ENCODE data around the gene SLC6A20. TPM values are rescaled to one million over a fixed set of nuclear protein-coding genes. Genes with fewer than 3 reads are reported as not detected.

Gene SLC6A20
- total RNA-seq, 1 experiment from 2014 or later: 0.89 TPM

DNA sequence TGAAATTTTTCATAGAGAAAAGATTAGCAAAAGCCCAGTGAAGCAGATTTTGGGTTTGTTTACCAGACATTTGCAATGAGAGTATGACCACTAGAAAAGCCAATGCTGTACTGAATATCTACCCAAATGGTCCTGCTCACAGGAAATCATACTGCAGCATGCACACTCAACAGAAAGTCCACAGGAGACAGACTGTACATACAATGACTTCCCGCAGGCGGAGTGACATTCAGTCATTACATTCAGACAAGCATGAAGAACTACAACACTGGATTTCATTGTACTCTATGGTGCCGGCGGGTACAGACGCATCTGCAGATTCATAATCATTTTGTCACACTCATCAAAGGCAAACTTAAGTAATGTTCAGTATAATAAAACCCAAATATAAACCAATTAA is 33.8 kb upstream of the SLC6A20 start:
- no peak overlapping the region for H3K4me3 ChIP-seq (replicated peaks in 1 of 2; ENCODE audit: low read depth in 1 of 2, low read length in 2 of 2)
- ATAC-seq (no peak), DNase-seq (ENCODE audit: low read depth, low spot score) (no peak)
- no peak overlapping the region for H3K4me2 ChIP-seq (ENCODE audit: low read length)
- no peak overlapping the region for H2AFZ ChIP-seq (ENCODE audit: low read depth, low read length, poor library complexity, severe bottlenecking)
- ChIA-PET RAD21 (ENCODE audit: low non-redundant PET in 1 of 2, low total read pairs in 2 of 2, uncharacterized antibody in 2 of 2, unreplicated experiment in 2 of 2) (interaction anchor here in 1 of 2 experiments (1.5 kb wide), 1 partner anchor 69 kb away, joined by 3 read pairs; no protein-coding TSS in a partner anchor), POLR2A (no interaction called here), CTCF (interaction anchor here (3.0 kb wide), 1 partner anchor 69 kb away, joined by 65 read pairs; no protein-coding TSS in a partner anchor)
- intact Hi-C loops (cut with micrococcal nuclease): loop anchor here (5.0 kb wide), 1 partner anchor 793 kb away; no protein-coding TSS in a partner anchor
- peaks cover under 1 to 8% of the 10 kb centered on the region in 2 experiments; a peak in 2 of 4 replicates for H3K36me3 ChIP-seq (ENCODE audit: control insufficient read depth in 1 of 2, insufficient read depth in 2 of 2, low read length in 2 of 2)
- H3K79me2 ChIP-seq (ENCODE audit: insufficient read depth, low read length): no peaks in the 10 kb centered on the region
- no peaks in the 10 kb centered on the region for H4K20me1 ChIP-seq (ENCODE audit: insufficient read depth)
- no peaks in the 10 kb centered on the region for H3K9me2 ChIP-seq (ENCODE audit: insufficient read depth)
- no TSS peak for BruUV-seq (replicated peaks)
- H3K4me1 ChIP-seq (ENCODE audit: control insufficient read depth in 1 of 2, insufficient read depth in 2 of 2, low read length in 2 of 2): peaks cover 0 to 3% of the 10 kb centered on the region in 2 experiments; a peak in 2 of 4 replicates
- TF ChIP-seq EZH2phosphoT487 (IDR thresholded peaks at IDR 0.05; ENCODE audit: borderline replicate concordance) (no peak), CBX3 (IDR thresholded peaks at IDR 0.05; ENCODE audit: low read depth) (no peak), YY1 (IDR thresholded peaks at IDR 0.05; ENCODE audit: extremely low read depth, insufficient replicate concordance, low read depth, low read length) (no peak), EGR1 (IDR thresholded peaks at IDR 0.05; ENCODE audit: low read depth) (no peak), ELF1 (IDR thresholded peaks at IDR 0.05; ENCODE audit: borderline replicate concordance, low read depth) (no peak), EZH2 (IDR thresholded peaks at IDR 0.05) (no peak), ZNF274 (IDR thresholded peaks at IDR 0.05; ENCODE audit: low read depth, low read length) (no peak), ZBTB33 (IDR thresholded peaks at IDR 0.05; ENCODE audit: extremely low read depth, insufficient replicate concordance, low read length) (no peak), TCF7L2 (IDR thresholded peaks at IDR 0.05; ENCODE audit: borderline replicate concordance, extremely low read depth, insufficient read depth, insufficient read length) (no peak), FOSL1 (IDR thresholded peaks at IDR 0.05; ENCODE audit: low read depth) (no peak), SP1 (IDR thresholded peaks at IDR 0.05; ENCODE audit: low read depth) (no peak), RAD21 (IDR thresholded peaks at IDR 0.05; ENCODE audit: low read depth) (no peak), MAX (IDR thresholded peaks at IDR 0.05) (no peak), SRF (IDR thresholded peaks at IDR 0.05; ENCODE audit: low read depth) (no peak), POLR2A (IDR thresholded peaks at IDR 0.05; ENCODE audit: borderline replicate concordance, extremely low read depth, insufficient read depth, insufficient read length) (no peak), JUND (IDR thresholded peaks at IDR 0.05) (no peak), ZFX (IDR thresholded peaks at IDR 0.05) (no peak), SIN3A (IDR thresholded peaks at IDR 0.05; ENCODE audit: low read depth) (no peak), POLR2AphosphoS5 (IDR thresholded peaks at IDR 0.05; ENCODE audit: low read depth, low read length) (no peak)
- no peak overlapping the region for H3K27ac ChIP-seq (ENCODE audit: low read depth, low read length)
- no peaks in the 10 kb centered on the region for H3K27me3 ChIP-seq (ENCODE audit: insufficient read depth, low read length)
- no peaks in the 10 kb centered on the region for H3K9me3 ChIP-seq (ENCODE audit: control insufficient read depth in 1 of 2, insufficient read depth in 1 of 2, low read depth in 1 of 2, low read length in 2 of 2)
- no peak overlapping the region for H3K9ac ChIP-seq (ENCODE audit: low read length)
